GM21619 (cell line): Measurements from ENCODE around the gene TMEM138.
"Not testable (repeated sequence)": the region's sequence is repeated elsewhere in the genome, so short reads cannot be mapped to it uniquely, and the experiment has no call there.

Experiments used
- ATAC-seq: cut with Tn5 transposase; IDR thresholded peaks from one replicate; pipeline ENCODE4 v1.9.1; 2021; ENCODE audit not compliant: unreplicated experiment

Gene TMEM138

DNA sequence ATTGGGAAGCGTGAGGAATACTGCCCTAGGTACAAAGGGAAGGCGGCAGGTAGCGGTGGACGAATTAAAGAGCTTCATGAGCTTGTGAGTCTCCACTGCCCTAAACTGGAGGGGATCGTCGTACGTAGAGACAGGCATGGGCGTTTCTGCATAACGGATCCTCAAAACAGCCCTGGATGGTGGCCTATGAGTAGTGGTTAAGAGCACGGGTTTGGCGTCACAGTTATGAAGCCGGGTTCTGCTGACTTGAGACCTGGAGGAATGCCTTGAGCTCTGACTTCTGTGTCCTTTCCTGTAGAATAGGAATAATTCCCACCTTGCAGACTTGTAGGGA lies 335 bp downstream of the TMEM138 start:
- no peak for ATAC-seq

GRCh38 chr11:61364012-61364675 lies 2.0 kb downstream of the TMEM138 start:
- no peak for ATAC-seq

DNA sequence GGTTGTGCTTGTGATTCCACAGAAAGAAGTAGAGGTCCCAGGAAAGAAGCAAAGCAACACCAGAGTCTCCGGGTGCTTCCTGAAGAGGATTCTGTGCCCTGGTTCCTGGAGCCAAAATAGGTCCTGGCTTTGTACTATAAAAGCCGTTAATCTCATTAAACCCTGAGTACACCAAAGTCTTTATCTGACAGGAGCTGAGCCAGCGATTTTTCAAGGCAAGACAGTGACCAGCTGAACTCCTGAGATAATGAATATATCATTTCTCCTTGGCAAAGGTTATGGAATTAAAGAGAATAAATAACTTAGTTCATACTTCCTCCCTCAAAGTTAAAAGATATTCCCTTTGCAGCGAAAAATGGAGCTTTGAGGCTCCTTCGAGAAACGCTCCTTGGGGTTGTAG lies 5.2 kb downstream of the TMEM138 start:
- no peak for ATAC-seq

DNA sequence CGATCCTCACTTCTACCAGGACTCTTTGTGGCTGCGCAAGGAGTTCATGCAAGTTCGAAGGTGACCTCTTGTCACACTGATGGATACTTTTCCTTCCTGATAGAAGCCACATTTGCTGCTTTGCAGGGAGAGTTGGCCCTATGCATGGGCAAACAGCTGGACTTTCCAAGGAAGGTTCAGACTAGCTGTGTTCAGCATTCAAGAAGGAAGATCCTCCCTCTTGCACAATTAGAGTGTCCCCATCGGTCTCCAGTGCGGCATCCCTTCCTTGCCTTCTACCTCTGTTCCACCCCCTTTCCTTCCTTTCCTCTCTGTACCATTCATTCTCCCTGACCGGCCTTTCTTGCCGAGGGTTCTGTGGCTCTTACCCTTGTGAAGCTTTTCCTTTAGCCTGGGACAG lies 6.5 kb downstream of the TMEM138 start:
- no peak for ATAC-seq

GRCh38 chr11:61369372-61370348 lies 7.5 kb downstream of the TMEM138 start:
- no peak for ATAC-seq

GRCh38 chr11:61370349-61371005 lies 8.3 kb downstream of the TMEM138 start:
- ATAC-seq, result no peak

DNA sequence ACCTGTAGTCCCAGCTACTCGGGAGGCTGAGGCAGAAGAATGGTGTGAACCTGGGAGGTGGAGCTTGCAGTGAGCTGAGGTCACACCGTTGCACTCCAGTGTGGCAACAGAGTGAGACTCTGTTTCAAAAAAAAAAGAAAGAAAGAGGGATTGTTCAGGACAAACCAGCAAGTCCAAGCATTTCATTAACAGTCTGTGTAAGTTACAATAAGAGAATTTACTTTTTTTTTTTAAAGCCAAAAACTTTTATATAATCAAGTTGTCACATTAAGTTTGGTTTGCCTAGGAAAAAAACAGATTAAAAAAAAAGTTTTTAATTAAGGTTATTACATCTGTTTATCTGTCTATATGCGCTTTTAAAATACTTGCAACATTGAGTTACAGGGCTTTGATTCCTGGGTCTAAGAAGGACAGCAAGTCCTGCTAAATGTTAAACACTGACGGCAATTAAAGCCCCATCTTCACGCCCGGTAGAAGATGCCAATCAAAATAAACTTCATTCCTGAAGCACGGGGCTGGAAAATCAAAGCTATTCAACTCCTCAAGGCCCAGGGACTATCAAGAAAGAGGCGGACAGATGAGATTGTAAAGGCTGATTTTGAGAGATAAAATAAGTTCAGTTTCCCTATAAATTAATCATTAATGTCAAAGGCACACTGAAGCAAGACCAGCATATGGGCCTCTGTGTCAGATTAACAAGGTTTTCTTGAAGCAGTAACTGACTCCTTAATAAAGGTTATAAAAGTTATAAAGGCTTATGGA lies 10.7 kb downstream of the TMEM138 start:
- ATAC-seq, result no peak

GRCh38 chr11:61375761-61376108 lies 13.6 kb downstream of the TMEM138 start:
- ATAC-seq, result no peak

DNA sequence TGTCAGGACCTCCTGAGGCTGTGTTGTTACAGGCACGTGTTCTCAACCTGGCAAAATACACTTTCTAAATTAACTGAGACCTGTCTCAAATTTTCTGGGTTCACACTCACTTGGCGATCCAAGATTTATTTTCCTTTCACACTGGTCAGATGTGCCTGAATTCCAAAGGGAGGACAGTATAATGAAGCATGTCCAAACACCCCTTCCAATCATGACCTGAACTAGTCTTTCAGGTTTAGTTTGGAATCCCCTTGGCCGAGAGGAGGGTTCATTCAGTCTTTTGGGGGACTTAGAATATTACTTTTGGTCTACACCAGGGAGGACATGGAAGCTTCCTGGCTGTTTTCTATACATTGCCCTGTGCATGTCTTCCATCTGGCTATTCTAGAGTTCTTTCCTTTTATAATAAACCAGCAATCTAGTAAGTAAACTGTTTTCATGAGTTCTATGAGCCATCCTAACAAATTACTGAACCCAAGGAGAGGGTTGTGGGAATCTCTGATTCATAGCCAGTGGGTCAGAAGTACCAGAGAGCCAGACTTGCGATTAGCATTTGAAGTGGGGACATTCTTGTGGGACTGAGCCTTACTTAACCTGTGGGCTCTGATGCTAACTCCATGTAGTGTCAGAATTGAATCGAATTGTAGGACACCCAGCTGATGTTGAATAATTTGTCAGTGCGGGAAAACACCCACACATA lies 15.4 kb downstream of the TMEM138 start:
- no peak for ATAC-seq

DNA sequence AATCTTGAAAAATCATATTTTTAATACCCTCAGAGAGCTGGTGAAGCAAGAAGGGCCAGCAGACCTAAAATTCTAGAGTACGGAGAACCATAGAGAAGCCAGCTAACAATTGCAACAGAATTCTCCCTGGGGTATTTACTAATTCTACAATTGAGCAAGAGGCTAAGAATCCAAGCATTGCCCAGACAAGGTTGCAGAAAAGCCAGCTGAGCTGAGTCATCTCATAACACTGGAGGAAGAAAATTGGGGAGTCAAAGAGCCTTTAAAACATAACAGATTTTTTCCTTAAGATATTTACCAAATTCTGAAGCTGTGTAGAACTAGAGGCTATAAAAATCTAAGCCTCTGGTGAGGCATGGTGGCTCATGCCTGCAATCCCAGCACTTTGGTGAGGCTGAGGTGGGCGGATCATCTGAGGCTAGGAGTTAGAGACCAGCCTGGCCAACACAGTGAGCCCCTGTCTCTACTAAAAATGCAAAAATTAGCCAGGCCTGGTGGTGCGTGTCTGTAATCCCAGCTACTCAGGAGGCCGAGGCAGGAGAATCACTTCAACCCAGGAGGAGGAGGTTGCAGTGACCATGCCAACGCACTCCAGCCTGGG lies 16.6 kb downstream of the TMEM138 start:
- no peak for ATAC-seq

DNA sequence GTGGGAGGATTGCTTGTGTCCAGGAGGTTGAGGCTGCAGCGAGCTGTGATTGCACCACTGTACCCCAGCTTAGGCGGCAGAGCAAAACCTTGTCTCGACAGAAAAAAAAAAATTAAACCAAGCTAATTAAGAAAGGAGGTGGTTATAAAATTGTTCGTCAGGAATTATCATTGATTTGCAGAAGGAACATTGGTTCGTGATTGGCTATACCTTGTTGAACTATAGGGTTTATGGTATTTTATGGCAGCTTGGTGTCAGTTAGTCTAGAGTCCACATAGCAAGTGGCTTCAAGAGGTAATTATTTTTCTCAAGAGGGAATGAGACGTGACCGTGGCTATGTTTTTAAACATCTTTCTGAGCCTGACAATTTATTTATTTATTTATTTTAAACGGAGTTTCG lies 18.7 kb downstream of the TMEM138 start:
- no peak for ATAC-seq

DNA sequence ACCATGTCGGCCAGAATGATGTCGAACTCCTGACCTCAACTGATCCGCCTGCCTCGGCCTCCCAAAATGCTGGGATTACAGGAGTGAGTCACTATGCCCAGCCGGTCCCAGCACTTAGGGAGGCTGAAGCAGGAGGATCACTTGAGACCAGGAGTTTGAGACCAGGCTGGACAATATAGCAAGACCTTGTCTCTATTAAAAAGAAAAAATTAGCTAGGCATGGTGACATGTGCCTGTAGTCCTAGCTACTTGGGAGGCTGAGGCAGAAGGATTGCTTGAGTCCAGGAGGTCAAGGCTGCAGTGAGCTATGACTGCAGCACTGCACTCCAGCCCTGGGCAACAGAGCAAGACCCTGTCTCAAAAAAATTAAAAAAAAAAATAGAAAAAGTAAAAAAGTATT lies 21.7 kb downstream of the TMEM138 start:
- ATAC-seq, result not testable (repeated sequence)

DNA sequence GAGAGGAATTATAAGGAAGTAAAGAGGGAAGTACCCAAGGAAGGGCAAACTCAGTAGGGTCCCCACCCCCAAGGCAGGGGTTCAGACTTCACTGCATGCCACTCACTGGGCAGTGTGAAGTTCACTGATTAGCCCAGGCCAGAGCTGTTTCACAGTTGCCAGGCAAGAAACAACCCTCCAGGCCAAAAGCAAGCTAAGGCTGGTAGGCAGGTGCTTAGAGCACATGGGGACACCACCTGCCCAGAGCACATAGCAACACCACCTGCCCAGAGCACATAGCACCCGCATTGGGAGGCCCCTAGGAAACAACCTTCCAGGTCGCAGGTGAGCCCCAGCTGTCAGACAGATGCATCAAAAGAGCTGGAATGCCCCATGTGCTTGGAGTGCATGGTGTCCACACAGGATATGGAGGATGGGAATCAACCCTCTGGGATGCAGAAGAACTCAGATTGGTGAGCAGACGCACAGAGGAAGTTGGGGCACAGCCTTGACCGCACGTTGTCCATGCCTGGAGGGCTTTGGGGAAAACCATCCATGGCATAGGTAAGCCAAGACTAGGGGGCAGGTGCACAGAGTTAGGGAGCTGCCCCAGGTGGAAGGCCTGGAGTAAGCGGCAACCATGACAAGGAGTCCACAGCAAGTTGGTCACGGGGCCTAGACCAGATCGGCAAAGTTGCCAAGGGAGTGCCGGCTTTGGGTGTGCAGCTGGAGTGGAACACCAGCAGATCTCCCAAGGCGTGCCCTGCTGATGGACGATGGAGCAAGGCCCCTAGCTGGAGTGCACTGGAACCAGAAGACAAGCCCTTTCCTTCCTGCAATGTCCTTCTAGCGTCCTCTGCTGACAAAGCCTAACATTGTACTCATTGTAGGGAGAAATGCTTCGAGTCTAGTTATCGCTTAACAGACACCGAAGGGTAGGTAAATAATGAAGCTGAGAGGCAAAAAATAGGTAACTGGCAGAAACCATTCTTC lies 22.4 kb downstream of the TMEM138 start:
- no peak for ATAC-seq

DNA sequence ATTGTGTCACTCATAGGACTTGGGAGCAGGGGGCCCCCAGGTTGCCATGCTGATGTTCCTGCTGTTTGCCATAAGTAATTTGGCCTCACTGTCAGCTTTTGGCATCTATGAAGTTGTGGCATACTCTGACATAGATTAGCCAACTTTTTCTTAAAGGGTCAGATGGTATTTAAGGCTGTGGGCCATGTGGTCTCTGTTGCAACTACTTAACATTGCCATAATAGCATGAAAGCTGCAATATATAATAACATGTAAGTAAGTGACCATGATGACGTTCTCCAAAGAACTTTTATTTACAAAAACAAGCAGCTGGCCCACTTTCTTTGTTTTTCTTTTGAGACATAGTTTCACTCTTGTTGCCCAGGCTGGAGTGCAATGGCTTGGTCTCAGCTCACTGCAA lies 28.0 kb downstream of the TMEM138 start:
- ATAC-seq, result no peak

DNA sequence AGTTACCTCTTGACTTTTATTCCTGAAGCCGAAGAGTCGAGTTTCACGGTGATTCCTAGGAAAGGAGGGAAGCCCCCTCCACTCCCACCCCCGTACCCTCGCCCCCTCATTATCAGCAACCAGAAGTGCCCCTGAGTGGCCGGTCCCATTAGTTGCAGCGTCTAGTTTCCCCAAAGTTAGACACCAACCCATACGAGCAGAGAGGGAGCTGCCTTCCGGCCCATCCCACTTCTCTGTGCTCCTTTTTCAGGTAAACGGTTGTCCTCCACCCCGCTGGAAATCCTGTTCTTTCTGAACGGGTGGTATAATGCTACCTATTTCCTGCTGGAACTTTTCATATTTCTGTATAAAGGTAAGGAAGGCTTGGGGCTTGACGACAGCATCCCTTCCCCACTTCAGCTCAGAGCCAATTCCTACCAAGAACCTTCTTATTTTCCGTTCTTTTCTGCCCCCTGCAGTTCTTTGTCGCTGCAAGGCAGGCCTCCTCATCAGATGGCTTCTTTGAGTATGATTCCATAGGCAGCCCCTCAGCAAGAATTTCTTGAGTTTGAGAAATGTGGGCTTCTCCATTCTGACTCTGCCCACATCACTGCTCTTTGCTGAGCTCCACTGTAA lies 30.9 kb downstream of the TMEM138 start:
- ATAC-seq, result no peak

GRCh38 chr11:61401173-61401572 lies 39.0 kb downstream of the TMEM138 start:
- ATAC-seq, result no peak

DNA sequence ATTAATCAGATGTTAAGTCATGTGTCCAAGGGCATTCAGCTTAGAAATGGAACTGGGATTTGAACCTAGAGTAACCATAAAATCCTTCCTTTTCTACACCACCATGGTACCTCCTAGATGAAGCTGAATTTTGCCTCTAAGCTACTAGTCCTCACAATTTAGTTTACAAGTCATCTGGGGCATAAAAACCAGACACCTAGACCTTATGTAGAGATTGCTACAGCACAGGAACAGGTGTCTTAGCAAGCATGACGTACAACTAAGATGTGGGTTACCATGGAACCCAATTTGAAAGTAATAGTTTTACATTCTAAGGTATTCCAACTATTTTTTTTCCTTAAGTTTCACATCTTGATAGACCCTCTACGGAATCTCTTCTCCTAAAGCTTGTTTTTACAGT lies 39.4 kb downstream of the TMEM138 start:
- no peak for ATAC-seq

- no peak for ATAC-seq
These were observed 41.5 kb downstream of the TMEM138 start for GRCh38 chr11:61403658-61404057.

DNA sequence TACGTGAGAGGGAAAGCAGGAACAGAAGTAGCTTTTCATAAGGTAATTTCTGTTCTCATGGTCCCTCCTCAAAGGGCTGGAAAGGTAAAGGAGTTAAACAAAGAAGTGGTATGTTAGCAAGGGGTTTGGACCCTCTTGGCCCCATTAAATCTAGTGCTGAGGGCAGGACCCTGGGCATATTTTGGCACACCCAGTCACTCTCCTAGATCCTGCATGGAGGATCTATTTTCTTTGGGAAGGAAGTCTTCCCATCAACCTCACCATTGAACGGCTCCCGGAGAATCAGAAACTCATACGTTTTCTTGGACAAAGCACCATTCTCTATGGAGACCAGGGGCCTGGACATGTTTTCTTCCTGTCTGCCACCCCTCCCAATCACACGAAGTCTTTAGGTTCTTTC lies 41.9 kb downstream of the TMEM138 start:
- ATAC-seq, result no peak
